GM12801 (cell line): ENCODE data around the gene ZNF594.

ENCODE experiments used
- CTCF ChIP-seq: IDR thresholded peaks from one replicate; pipeline ENCODE4 v1.5.1; 2011; ENCODE audit warnings: control low read depth; ENCODE audit not compliant: insufficient read length; ENCODE audit errors: extremely low read depth

The ZNF594 gene

DNA sequence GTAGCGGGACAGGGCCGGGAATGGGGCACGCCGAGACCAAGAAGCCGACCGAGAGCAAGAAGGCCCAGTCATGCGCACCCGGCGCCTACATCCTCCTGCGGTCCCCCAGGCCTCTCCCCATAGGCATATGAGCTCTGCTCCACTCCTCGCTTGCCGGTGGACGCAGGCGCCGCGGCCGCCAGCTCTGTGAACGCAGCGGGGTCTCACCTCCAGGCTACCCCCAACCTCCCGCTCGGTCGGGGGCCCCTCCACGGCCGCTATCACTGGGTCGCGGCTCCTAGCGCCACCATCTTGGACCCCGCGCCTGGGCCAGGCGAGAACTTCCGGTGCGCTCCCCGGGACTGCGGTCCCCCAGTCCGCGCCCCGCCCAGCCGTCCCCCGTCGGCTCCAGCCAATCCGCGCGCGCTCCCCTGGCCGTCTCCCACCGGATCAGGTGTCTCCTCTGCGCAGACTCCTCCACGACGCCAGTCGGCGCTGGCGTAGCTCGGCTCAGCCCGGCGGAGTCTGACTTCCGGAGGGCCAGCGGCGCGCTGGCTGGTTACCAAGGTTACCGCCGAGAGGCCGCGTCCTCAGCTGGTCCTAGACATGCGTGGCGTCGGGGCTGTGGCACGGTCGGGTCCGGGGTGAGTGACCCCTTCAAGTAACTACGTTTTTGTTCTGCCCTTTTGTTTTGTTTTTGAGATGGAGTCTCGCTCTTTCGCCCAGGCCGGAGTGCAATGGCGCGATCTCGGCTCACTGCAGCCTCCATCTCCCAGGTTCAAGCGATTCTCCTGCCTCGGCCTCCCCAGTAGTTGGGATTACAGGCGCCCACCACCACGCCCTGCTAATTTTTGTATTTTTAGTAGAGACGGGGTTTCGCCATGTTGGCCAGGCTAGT is at the start of gene ZNF594:
Gene ZNF594 (minus strand): TSS at position 328 of the 877 bp plus-strand sequence. CDS start 7,612 bp downstream, outside the sequence.
- no peak for TF ChIP-seq CTCF

GRCh38 chr17:5238333-5238732 is 46.7 kb upstream of the ZNF594 start:
- no peak for TF ChIP-seq CTCF

GRCh38 chr17:5237541-5238016 is 45.9 kb upstream of the ZNF594 start:
- peak; percentile 68 for TF ChIP-seq CTCF

- no peak for TF ChIP-seq CTCF
Measured at GRCh38 chr17:5236938-5237540, 45.4 kb upstream of the ZNF594 start.

DNA sequence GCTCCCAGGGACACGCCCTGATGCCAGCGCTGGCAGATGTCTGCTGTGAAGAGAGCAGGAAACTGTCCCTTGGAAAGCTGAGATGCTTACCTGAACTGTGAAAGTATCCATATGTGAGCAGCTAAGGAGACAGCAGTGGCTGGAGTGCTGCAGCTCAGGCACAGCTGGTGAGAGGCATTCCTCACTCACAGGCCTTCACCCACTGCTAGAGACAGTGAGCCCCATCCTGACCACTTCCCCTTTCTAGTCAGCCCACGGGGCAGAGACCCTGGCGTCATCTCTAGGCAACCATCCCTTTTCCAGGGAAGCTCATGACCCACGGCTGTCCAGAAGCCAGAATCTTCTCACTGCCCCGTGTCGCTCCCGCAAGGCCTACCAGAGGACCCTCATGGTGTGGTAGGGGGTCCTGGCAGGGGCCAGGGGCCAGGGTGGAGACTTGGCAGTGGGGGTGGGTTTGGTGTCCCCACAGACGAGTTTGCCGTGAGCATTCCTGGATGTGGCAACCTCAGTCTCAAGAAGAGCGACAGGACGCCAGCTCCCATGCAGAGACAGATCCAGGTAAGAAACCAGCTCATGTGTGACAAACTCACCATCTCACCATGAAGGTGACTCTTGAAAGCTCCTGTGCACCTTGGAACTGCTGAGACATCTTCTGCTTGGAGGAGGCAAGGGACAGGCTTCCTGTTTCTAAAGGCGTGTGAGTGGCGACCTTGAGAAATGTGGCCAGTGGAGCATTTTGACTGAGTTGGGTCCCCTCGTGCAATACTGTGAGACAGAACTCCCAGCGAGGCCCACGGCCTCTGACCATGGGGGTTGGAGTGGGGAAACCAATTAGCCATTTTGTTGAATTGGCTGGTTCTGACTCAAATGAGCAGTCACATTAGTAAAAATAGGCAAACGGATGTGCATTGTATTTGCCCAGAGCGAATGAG is 43.2 kb upstream of the ZNF594 start, which contains the start of gene SCIMP:
Gene SCIMP (minus strand): TSS at position 216 of the 932 bp plus-strand sequence. CDS start 105 bp downstream, at position 111.
- no peak for TF ChIP-seq CTCF

DNA sequence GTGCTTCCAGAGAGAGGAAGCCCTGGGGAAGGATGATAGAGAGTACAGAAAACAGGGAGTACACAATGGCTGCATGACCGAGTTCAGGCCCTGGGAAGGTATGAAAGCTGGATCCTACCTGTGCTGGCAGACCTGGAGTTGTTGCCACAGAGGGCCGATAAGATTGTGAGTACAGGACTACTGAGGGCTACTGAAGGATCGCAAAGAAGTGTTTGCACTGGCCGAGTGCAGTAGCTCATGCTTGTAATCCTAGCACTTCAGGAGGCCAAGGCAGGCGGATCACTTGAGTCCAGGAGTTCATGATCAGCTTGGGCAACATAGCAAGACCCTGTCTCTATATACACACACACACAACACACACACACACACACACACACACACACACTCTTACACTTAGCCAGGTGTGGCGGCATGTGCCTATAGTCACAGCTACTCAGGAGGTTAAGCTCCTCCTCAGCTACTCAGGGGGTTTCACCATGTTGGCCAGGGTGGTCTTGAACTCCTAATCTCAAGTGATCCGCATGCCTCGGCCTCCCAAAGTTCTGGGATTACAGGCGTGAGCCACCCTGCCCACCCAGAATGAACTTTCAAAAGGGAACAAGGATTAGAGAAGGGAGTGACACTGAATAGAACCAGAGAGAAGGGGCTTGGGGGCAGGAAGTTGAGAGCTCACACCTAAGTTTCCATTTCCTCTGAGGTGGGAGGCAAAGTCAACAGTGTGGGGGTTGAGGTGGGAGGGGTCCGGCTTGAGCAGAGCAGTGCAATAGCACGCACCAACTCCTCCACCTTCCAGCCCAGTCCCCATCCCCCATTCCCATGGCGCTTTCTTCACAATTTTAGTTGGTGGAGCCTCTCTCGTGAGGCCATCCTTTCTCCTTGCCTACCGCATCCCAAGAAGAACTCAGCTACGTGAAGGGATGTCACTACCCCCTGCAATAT is 35.5 kb upstream of the ZNF594 start:
- no peak for TF ChIP-seq CTCF
